Activated CD8-positive, alpha-beta memory T cell treated with anti-CD3 and anti-CD28 coated beads, Interleukin-2, amount 50 U/mL, for 24 hours (primary cell): ENCODE measurements around the gene PPP6R2.
"Not testable (repeated sequence)": the region's sequence is repeated elsewhere in the genome, so short reads cannot be mapped to it uniquely, and the experiment has no call there.

Experiments
- DNase-seq: peaks from one replicate; pipeline ENCODE4 v3.0.0-alpha.2; 2020; ENCODE audit errors: extremely low read depth

The PPP6R2 gene

DNA sequence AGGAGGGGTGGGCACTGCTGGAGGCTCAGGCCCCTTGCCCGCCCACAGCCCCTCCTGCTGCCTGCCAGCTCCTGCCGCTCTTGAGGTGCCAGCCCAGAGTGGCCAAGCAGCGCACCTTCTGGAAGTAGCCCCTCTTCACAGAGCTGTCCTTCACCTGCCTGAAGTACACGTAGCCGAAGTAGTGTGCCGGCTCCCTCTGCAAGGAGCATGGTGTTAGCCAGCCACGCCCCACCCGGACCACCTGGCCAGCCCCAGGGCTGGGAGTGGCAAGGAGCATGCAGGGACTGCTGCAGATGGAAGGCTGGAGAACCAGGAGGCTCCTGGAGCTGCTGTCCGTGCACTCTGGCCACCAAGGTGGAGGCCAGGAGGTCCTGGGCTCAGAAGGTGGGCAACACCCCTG, 25.9 kb upstream of the PPP6R2 start:
- DNase-seq, result no peak

- DNase-seq, result no peak
Measured at GRCh38 chr22:50317674-50318073, 25.5 kb upstream of the PPP6R2 start.

- DNase-seq, result no peak
Measured at GRCh38 chr22:50318356-50318697, 24.8 kb upstream of the PPP6R2 start.

GRCh38 chr22:50318698-50319411, 24.3 kb upstream of the PPP6R2 start:
- DNase-seq, result no peak

GRCh38 chr22:50319503-50319951, 23.6 kb upstream of the PPP6R2 start:
- no peak for DNase-seq

GRCh38 chr22:50320116-50320515, 23.0 kb upstream of the PPP6R2 start:
- no peak for DNase-seq

- DNase-seq, result no peak
Measured at GRCh38 chr22:50320671-50321325, 22.3 kb upstream of the PPP6R2 start.

DNA sequence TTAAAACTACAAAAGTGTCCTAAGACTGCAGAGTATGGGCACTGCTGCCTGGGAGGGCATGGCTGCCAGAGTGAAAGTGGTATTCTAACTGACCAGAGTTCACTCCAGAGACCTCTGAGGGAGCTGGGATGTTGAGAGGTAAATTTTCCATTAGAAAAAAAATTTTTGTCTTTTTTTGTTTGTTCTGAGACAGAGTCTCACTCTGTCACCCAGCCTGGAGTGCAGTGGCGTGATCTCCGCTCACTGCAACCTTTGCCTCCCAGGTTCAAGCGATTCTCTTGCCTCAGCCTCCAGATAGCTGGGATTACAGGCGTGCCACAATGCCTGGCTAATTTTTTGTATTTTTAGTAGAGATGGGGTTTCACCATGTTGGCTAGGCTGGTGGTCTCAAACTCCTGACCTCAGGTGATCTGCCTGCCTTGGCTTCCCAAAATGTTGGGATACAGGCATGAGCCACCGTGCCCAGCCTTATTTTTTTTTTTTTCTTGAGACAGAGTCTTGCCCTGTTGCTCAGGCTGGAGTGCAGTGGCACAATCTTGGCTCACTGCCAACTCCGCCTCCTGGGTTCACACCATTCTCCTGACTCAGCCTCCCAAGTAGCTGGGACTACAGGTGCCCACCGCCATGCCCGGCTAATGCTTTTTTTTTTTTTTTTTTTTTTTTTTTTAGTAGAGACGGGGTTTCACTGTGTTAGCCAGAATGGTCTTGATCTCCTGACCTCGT, 20.6 kb upstream of the PPP6R2 start:
- not testable (repeated sequence) for DNase-seq

GRCh38 chr22:50323900-50324299, 19.2 kb upstream of the PPP6R2 start:
- DNase-seq, result no peak

GRCh38 chr22:50325444-50326224, 17.5 kb upstream of the PPP6R2 start:
- DNase-seq, result no peak

DNA sequence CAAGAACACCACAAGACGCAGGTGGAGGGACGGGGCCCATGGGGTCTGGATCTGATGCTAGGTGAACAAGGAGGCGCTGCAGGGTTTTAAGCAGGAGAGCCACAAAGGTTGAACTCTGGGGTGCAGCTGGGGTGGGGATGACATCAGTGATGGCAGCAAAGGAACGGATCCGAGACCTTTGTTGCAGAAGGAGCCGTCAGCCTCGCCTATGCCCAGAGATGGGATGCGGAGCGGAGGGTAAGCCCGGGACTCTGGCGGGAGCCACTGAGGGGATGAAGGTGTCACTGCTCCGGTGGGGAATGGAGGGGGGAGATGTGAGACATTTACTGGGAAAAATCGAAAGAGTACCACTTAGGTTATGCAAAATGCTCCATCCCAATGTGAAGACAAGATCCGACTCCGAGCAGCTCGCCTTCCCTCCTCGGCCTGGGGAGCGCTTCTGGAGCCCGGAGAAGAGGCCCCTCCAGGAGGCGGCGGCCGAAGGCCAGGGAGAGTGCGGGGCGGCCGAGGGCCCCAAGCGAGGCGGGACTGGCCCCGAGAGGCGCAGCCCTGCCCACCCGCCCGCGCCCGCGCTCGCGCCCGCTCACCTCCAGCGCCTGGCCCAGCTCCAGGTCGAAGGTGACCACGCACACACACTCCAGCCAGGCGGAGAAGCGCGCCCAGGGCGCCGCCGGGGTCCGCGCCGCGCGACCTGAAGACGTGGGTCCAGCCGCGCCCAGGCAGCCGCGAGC, 16.7 kb upstream of the PPP6R2 start:
- DNase-seq, result no peak

- DNase-seq, result no peak
Measured at GRCh38 chr22:50326956-50327710, 16.0 kb upstream of the PPP6R2 start, which contains the start of gene DENND6B. Gene DENND6B (minus strand): TSS chr22:50327012. CDS start chr22:50326988, 24 bp downstream.

- DNase-seq, result no peak
Measured at GRCh38 chr22:50327711-50328019, 15.5 kb upstream of the PPP6R2 start.

DNA sequence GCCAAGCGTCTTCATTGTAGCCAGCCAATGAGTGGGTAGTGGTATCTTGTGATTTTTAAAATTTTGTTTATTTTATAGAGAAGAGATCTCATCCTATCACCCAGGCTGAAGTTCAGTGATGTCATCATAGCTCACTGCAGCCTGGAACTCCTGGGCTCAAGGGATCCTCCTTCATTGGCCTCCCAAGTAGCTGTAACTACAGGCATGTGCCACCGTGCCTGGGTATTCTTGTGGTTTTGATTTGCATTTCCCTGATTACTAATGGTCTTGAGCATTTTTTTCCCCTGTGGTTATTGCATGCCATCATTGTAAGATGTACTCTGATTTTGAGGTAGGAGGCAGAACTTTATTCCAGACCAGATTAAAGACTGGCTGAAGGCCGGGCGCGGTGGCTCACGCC, 13.9 kb upstream of the PPP6R2 start:
- DNase-seq, result no peak

GRCh38 chr22:50334433-50334832, 8.7 kb upstream of the PPP6R2 start:
- not testable (repeated sequence) for DNase-seq

DNA sequence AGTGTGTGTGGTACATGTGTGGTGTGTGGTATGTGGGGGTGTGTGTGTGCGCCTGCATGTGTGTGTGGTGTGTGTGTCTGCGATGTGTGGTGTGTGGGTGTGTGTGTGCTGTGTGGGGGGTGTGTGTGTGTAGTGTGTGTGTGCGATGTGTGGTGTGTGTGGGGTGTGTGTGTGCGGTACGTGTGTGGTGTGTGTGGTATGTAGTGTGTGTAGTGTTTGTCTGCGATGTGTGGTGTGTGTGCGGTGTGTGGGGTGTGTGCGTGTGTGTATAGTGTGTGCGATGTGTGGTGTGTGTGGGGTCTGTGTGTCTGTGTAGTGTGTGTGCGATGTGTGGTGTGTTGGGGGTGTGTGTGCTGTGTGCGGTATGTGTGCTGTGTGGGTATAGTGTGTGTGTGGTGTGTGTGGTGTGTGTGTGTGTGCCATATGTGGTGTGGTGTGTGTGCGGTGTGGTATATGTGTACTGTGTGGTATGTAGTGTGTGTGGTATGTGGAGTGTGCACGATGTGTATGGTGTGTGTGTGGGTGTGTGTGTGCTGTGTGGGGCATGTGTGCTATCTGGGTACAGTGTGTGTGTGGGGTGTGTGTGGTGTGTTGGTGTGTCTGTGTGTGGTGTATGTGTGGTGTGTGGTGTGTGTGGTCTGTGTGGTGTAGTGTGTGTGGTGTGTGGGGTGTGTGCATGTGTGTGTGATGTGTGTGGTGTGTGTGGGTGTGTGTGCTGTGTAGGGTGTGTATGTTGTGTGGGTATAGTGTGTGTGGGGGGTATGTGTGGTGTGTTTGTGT, 5.7 kb upstream of the PPP6R2 start:
- DNase-seq, result no peak

DNA sequence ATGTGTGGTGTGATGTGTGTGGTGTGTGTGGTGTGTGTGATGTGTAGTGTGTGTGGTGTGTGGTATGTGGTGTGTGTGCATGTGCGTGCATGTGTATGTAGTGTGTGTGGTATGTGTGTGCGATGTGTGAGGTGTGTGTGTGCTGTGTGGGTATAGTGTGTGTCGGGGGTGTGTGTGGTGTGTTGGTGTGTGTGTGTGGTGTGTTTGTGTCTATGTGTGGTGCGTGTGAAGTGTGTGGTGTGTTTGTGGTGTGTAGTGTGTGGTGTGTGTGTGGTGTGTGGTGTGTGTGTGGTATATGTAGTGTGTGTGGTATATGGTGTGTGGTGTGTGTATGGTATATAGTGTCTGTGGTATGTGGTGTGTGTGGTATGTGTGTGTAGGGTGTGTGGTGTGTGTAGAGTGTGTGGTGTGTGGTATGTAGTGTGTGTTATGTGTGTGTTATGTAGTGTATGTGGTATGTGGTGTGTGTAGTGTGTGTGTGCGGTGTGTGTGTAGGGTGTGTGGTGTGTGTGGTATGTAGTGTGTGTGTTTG, 5.0 kb upstream of the PPP6R2 start:
- no peak for DNase-seq

DNA sequence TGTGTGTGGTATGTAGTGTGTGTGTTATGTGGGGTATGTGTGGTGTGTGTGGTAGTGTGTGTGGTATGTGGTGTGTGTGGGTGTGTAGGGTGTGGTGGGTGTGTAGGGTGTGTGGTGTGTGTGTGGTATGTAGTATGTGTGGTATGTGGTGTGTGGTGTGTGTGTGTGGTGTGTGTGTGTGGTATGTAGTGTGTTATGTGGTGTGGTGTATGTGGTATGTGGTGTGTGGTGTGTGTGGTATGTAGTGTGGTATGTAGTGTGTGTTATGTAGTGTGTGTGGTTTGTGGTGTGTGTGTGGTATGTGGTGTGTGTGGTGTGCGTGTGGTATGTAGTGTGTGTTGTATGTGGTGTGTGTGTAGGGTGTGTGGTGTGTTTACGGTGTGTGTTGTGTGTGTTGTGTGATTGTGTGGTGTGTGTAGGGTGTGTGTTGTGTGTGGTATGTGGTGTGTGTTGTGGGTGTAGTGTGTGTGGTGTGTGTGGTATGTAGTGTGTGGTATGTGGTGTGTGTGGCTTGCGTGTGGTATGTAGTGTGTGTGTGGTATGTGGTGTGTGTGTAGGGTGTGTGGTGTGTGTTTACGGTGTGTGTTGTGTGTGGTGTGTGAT, 4.2 kb upstream of the PPP6R2 start:
- no peak for DNase-seq
